Stimulated activated CD4-positive, alpha-beta T cell treated with anti-CD3 and anti-CD28 coated beads, Interleukin-2, amount 100 ng/mL, for 48 hours (primary cell): ENCODE measurements around the gene TGFB1.

Experiments
- DNase-seq, 2 donors: peaks; one replicate each; pipeline ENCODE4 v3.0.0-alpha.2; 2020

TGFB1 gene

DNA sequence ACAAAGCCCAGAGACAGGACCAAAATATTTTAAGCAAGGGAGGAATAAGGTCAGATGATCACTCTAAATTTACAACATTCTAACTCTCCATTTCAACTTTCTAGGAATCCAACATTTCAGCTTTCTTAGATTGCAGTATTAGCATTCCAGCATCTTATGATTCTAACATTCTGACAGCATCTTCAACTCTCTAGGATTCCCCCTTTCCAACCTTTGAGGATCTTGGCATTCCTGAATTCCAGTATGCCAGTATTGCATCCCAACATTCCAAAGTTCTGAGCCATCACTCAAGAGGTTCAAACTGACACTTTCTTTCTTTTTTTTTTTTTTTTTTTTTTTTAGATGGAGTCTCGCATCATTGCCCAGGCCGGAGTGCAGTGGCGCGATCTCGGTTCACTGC lies 13.8 kb downstream of the TGFB1 start:
- DNase-seq = no peak

DNA sequence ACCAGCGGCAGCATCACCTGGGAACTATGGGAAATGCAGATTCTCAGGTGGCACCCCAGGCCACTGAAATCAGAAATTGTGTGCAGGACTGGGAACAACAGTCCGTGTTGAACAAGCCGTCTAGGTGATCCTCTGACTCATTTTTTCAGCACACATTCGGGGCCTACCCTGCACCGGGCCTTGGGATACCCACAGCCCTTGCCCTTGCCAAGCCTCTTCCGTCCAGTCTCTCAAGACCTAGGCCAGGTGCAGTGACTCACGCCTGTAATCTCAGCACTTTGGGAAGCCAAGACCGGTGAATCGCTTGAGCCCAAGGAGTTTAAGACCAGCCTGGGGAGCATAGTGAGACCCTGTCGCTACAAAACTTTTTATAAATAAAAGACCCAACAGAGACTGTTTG lies 18.3 kb downstream of the TGFB1 start:
- DNase-seq = no peak

DNA sequence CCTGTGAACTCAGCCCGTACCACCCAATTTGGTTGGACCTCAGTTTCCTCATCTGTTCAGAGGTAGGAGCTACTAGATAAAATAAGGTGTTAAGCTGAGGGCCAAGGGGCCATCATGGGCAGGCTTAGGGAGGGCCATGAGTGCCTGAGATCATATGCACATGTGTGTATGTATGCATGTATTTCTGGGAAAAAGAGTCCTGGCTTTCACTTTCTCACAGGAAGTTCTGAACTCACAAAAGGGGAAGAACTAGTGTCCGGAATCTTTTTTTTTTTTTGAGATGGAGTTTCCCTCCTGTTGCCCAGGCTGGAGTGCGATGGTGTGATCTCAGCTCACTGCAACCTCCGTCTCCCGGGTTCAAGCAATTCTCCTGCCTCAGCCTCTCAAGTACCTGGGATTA lies 18.9 kb downstream of the TGFB1 start:
- no peak for DNase-seq

DNA sequence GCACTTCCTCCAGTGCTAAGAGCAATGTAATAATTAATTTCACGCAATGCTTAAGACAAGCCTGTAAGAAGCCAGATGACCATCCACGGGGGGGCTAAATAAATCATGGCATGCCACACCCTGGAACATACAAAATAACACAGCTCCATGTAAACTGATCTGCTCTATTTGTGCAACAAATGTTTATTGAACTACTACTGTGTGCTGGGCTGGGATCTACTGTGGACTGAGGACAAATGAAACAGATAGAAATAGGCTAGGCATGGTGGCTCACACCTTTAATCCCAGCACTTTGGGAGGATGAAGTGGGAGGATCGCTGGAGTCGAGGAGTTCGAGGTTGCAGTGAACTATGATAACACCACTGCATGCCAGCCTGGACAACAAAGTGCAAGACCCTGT lies 21.3 kb downstream of the TGFB1 start:
- no peak for DNase-seq

DNA sequence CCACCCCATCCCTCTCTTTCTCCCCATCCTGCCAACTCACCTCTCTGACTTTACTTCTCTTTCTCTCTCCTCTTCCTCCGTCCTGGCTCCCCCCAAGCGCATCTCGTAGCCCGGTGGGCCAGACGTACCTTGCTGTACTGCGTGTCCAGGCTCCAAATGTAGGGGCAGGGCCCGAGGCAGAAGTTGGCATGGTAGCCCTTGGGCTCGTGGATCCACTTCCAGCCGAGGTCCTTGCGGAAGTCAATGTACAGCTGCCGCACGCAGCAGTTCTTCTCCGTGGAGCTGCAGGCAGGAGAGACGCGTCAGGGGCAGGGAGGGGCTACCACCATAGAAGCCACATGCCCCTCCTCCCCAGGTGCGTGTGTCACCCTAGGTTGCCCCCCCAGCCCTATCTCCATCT lies 21.7 kb downstream of the TGFB1 start:
- DNase-seq = no peak

DNA sequence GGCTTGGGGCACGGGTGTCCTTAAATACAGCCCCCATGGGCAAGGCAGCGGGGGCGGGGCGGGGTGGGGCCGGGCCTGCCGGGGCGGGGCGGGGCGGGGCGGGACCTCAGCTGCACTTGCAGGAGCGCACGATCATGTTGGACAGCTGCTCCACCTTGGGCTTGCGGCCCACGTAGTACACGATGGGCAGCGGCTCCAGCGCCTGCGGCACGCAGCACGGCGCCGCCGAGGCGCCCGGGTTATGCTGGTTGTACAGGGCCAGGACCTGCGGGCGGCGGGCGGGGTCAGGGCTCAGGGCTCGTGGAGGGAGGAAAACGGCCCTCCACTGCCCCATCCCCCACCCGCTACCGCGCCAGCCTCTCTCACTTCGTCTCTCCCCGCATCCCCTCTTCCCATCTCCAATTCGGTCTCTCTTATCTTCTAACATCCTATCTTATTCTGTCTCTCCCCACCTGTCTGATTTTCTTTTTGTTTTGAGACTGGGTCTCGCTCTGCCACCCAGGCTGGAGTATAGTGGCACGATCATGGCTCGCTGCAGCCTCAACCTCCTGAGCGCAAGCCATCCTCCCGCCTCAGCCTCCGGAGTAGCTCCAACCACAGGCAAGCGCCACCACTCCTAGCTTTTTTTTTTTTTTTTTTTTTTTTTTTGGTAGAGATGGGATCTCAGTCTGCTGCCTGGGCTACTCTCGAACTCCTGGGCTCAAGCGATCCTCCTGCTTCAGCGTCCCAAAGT lies 22.6 kb downstream of the TGFB1 start:
- DNase-seq = no peak

DNA sequence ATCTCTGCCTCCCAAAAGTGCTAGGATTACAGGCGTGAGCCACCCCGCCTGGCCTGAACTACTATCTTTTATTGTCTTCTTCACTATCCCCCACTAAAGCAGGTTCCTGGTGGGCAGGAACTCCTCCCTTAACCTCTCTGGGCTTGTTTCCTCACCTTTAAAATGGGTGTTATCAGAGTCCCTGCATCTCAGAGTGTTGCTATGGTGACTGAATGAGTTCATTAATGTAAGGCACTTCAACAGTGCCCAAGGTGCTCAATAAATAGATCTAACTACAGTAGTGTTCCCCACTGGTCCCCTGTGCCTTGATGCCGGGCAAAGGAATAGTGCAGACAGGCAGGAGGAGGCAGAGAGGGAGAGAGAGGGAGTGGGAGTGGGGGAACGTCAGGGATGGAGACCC lies 23.2 kb downstream of the TGFB1 start:
- DNase-seq = no peak

DNA sequence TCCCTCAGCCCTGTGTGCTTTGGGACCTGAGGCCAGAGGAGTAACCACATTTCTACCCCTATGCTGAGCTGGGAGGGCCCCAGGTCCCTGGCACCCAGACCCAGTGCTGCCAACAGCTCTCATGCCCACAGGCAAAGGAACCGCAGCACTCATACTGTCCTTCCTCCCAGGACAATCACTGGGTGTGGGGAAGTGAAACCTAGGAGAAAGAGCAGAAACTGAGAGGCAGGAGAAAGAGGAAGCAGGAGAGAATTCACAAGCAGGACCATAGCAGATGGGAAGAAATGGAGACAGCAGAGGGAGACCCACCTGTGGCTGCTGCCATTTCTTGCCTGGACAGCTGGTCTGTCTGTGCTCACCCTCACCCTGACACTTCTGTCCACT lies 24.9 kb downstream of the TGFB1 start:
- DNase-seq = no peak

DNA sequence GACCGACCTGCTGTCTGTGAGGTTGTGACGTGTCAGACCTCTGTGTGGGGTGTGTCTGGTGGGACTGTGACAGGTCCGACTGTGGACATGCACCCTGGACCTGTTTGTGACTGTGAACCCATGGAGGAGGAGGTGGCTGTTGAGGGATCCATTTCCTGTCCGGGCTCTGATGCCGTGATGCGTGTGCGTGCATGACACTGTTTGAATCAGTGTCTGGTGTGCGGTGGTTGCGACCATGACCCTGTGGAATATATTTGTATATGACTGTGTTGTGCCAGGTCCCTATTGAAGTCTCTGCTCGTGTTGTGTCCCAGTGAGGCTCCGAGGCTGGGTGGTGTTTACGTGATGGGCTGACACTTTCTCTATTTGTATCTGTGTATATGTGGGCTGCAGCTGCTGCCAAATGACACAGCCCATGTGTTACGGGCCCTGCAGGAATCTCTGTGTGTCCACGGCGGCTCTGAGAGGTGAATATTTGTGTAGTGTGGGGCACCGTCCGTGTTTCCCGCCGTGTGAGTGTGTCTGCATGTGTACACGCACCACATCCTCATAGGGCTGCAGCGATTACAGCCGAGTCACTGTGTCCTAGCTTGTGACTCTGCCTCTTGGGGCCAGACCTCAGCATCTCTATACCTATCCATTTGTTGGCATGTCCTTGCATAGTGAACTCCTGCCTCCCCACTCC lies 25.4 kb downstream of the TGFB1 start:
- peak in 1 of 2 donors; percentile 41 for DNase-seq

DNA sequence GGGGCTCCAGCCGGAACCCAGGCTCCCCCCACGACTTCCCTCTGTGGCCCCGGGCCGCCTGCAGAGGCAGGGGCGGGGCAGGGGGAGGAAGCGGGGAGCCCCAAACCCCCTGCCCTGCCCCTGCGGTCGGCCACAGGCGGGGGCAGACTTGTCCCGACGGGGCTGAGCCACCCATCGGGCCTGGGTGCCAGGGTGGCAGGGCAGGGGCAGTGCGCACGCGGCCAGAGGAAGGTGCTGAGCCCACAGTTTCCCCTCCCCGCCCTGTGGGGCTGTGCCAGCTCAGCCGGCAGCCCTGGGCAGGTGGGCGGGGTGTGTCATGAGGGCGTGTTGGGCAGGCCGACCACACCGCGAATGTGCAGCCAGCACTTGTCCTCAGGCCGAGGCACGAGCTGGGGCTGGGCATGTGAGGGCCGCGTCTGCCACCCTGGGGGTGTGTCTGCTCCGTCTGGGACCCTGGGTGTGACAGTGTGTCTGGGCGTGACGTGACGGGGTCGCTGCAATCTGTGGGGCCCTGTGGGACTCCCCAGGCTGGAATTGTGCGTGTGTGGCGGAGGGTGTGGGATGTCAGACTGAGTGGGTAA lies 26.1 kb downstream of the TGFB1 start:
- peak; percentile 64 to 75 for DNase-seq

DNA sequence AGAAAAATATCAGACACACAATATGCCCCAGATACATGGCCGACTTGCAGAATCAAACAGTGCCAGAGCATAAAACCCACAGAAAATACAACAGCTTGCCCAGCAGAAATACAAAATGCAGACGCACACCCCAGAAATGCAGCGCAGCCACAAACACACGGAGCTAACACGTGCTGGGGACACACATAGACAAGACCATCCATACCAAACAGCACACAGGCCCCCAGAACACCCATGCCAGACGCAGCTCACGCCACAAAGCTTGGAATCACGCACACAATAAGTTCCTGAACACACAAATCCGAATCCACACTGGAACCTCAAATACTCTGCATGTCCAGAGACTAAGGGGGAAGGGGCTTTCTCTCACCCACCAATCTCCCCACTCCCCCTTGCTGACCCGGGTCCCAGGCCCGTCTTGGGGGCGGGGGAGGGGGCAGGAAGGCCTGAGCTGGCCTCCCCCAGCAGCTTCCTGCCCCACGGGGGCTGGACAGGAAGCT lies 26.6 kb downstream of the TGFB1 start:
- no peak for DNase-seq

DNA sequence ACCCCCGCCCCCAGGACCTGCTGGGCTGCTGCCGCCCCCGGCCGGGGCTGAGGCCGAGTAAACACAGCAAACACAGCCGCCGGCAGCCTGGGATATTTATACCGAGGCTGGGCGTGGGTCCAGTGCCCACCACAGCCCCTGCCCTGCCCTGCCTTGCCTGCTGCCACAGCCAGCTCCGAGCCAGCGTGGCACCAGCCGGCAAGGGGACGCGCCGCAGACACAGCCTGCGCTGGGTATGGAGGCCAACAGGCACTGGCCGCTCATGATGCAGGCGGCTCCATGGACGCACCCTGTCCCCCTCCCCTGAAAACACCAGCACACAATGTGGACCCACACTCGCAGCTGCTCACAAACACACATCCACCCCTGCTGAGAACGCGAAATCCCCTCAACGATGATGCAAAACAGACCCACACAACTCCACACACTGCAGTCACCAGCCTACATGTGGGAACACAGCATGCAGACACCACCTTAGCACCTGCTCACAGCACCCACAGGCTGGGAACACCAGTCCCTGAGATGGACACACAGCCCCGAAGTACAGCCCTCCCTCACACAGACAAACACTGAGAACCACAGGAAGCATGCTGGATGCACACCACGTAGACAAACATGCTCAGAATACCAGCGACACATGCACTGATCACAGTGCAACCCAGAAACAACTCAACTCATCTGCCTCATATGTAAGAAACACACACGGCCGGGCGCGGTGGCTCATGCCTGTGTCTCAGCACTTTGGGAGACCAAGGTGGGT lies 27.6 kb downstream of the TGFB1 start:
- peak in 1 of 2 donors; percentile 24 for DNase-seq

DNA sequence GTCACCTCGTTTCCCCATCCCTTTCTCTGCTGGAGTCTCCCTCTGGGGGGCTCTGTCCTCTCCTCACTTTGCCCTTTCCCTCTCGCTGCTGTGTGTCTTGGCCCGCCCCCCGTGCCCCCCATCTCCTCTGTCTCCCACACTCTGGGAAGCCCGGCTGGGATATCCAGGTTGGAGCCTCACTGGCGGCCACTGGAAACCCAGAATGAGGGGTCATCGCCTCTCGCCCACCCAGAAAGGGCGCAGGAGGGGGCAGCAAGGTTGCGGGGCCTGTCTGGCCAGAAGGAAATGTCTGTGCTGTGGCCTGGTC lies 28.1 kb downstream of the TGFB1 start:
- DNase-seq = no peak

DNA sequence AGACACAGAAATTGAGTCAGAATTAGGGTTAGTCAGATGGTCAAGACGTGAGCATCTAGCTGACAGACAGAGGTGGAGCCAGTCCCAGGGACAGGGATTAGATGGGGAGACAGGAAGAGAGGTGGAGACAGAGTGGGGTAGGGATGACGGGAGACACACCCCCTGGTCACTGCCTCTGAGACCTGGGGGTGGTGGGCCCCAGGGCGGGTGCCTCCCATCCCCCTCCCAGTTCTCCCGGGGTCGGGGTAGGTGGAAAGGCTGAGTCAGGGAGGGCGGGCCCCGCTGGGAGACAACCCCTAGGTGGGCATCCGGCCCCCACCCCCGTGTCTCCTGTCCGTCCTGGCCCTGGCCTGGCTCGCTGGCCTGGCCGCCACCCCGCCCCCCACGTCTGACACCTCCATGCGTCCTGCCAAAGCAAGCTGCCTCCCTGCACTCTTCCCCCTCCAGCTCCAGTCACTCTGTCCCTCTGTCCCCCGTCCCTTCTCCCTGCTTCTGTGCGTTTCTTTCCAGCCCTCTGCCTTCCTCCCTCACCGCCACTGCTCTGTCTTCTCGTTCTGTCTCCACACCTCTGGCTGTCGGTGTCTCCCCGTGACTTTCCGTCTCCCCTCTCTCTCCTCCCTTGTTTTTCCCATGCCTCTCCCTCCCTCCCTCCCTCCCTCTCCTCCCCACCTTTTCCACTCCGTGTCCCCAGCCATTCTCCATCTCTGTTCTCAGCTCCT lies 28.6 kb downstream of the TGFB1 start:
- DNase-seq = no peak

DNA sequence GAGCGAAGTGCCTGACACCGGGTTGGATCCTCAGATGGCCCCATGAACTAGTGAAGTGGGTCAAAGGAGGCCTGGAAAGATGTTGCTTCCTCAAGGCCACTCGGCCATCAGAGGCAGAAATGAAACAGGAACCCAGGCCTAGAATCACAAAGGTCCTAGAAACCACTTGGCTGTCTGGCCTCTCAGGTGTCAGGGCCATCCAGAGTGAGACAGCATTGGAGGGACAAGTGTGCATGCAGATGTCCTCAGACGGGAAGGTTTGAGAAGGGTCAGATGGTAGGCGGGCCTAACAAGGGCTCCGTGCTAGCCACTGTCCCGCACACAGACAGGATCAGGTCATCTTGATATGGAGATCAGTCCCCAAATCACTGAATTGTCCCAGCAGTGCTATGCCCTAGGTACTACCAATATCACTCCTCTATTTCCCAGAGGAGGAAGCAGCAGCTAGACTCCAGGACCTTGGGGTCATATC lies 29.5 kb downstream of the TGFB1 start:
- DNase-seq = no peak

DNA sequence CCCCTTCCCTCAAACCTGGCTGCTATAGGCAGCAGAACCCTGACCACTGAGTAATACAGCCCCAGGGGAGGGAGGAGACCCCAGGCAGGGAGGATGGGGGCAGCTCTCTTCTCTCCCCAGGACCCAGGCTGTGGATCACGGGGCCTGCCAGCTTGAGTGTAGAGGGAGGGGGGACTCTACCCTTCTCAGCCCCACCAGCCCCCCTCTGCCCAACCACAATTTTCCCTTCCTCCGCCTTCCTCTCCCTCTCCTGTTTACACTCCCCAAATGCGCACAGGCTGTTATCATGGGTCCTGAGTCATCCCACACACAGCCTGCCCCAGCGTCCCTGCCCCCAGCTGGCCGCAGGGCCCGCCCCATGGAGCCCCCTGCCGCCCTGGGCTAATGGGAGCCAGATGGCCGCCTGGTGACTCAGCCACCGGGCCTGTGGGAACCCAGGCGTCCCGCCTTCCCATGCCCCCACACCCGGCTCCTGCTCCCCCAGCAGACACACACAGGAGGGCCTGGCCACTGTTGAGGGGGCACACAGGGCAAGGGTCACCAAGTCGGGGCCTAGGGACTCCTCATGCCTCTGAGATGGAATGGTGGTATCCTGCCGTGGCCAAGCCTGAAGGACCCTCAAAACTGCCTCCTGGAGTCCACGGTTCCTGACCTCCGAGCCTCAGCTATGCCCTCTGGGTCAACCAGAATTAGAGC lies 30.1 kb downstream of the TGFB1 start:
- no peak for DNase-seq

DNA sequence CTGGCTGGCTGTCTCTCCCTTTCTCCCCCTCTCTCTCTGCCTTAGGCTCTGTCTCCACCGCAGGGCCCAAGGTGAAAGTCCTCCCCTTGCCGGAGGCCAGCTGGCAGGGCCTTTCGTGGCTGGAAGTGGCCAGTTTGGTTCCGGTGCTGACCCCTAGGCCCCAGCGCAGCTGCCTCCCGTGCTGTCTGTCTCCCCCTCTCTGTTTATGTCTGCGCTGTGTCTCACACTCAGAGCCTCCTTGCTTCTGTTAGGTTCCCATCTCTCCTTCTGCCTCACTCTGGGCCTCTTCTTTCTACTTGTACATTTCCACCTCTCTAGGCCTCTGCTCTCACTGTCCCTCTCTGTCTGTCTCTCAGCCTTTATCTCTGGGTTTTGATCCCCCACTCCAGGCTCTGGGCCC lies 30.7 kb downstream of the TGFB1 start:
- DNase-seq = no peak

DNA sequence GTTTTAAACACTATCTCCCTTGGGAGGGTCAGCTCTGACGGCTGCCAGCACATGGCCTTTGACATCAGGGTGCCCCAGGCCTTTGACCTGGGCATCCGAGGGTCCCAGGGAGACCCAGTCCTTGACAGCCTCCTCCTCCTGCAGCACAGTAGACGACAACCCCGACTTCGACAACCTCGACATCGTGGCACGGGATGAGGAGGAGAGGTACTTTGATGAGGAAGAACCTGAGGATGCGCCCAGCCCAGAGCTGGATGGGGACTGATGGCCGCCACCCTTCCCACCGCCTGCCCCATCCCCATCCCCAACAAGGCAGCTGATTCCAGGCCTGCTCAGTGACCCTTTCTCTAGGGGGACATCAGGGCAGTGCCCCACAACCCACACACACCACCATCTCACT lies 31.3 kb downstream of the TGFB1 start:
- DNase-seq = no peak

DNA sequence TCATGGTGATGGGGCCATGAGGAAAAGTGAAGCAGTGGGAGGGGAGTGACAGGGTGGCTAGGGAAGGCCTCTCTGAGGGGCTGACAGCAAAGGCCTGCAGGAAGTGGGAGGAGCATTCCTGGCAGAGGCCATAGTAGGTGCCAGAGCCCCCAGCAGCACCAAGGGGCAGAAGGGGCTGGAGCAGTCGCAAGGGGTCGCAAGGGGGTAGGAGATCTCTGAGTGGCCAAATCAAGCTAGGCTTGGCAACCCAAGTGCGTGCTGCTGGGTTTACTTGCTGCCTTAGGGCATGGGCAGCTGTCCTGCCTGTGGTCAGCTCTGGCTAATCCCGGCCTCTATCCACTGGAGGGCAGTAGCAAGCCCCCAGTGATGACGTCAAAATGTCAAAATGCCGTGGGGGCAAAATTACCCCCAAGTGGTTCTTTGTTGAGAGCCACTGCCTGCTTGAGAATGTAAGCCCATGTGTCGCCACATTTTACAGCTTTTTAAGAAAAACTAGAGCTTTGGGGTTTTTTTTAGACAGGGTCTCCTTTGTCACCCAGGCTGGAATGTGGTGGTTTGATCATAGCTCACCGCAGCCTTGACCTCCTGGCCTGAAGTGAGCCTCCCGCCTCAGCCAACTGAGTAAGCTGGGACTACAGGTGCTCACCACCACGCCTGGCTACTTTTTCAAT lies 32.0 kb downstream of the TGFB1 start:
- DNase-seq = no peak

DNA sequence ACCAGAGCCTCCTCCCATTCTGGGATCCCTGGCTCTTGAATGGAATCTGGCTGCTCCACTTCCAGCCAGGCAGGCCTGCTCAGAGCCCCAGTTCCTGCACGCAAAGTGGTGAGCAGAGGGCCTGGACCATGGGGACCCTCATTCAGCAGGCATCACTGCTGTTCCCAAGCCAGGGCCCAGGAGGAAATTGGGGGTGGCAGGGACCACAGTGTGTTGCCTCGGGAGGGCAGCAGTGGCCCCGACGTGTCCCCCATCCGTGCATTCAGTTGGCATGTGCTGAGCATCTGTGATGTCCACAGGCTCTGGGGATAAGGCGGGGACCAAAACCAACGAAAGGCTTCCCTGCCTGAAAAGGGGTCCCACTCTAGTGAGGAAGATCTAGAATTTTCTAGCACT lies 32.5 kb downstream of the TGFB1 start:
- DNase-seq = no peak

DNA sequence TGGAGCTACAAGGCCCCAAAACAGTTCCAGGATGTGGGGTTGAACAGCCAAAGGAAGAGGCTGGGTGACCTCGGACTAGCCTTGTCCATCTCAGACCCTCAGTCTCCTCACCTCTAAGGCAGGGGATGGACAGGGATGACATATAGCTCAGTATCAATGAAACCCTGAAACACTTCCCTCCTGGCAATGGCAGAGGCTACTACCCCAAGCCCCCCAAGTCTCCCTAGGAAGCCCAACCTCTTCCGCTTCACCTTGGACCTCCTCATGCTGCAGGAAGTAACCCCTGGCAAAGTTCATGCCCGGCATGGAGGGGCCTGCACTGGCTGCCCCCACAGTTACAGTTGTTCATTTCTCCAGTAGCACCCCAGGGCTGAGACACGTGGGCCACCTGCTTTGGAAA lies 33.2 kb downstream of the TGFB1 start:
- DNase-seq = no peak

DNA sequence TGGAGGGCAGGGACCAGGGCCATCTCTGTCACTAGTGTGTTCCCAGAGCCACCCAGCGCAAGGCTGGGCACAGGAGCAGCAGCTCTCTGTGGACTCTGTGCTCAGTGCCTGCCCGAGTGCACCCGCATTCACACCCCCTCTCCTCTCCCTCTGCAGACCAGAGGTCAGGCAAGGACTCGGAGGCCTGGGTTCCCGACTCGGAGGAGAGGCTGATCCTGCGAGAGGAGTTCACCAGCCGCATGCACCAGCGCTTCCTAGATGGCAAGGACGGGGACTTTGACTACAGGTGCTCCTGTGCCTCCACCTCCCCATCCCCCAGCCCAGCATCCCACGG lies 33.6 kb downstream of the TGFB1 start:
- no peak for DNase-seq
